Activated CD8-positive, alpha-beta memory T cell treated with anti-CD3 and anti-CD28 coated beads, Interleukin-2, amount 50 U/mL, for 24 hours (primary cell): ENCODE data around the gene FHIT.

Experiments
- DNase-seq: peaks from one replicate; pipeline ENCODE4 v3.0.0-alpha.2; 2020; ENCODE audit errors: extremely low read depth

Gene FHIT

GRCh38 chr3:60841355-60841754, 409.9 kb downstream of the FHIT start:
- DNase-seq = no peak

- DNase-seq = no peak
Observed at GRCh38 chr3:60839246-60839645, 412.0 kb downstream of the FHIT start.

DNA sequence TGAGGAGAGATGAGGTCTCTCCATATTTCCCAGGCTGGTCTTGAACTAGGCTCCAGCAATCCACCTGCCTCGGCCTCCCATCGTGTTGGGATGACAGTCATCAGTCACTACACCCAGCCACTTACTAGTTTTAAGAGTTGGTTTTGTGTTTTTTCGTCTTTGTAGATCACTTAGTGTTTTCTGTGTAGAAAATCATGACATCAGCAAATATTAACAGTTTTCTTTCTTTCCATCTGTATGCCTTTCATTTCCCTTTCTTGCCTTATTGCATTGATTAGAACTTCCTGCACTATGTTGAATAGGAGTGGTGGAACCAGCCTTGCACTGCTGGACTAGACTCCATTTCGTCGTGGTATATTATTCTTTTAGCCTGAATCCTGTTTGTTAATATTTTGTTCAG, 415.5 kb downstream of the FHIT start:
- no peak for DNase-seq

DNA sequence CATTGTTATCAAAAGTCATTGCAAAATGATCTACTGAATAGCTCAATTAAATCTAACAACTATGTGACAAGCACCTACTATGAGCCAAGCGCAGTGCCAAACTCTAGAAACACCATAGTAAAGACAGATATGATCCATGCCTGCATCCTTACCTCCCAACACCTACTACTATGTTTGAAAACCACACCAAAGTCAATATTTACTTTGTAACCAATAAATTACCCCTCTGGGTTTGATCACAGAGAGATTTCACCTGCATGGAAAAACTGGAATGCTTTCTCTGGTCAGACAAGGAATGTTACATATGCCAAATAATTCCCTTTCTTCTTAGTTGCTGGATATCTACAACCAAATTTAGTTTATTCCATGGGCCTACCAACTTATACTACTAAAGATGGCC, 422.2 kb downstream of the FHIT start:
- no peak for DNase-seq

- no peak for DNase-seq
Observed at GRCh38 chr3:60827666-60828065, 423.6 kb downstream of the FHIT start.

DNA sequence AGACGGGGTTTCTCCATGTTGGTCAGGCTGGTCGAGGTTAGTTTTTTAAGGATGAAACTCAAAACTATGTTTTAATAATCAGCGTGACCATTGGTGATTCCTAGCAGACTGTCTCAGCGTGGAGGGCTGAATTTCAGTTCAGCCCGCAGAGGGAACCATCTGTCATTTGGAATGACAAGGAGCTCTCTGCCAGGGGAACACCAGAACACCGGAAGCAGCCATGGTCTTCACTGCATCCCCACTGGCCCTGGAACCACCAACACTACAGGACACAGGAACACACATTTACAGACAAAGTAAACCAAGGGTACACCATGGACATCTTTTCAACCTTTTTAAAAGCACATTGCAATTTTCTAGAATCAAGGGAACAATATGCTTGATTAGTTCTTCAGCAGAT, 424.7 kb downstream of the FHIT start:
- no peak for DNase-seq

GRCh38 chr3:60812502-60812901, 438.8 kb downstream of the FHIT start:
- DNase-seq = no peak

DNA sequence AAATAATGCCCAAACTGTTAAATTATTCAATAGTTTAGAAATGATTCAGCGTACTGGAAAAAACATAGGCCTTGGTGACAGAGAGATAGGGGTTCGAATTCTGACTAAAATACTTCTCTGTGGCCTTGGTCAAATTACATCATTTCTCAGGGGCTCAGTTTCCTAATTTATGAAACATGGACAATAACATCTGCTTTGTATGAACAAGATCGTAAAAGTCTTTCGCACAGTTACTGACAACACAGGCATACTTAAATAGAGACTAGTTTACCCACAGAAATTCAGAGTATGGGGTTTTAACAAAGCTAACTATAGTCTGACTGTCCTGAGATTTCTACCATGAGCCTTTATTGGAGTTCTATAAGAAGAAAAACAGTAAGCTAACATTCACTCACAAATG, 440.4 kb downstream of the FHIT start:
- DNase-seq = no peak

- no peak for DNase-seq
Observed at GRCh38 chr3:60809857-60810610, 441.2 kb downstream of the FHIT start.

GRCh38 chr3:60803216-60804173, 447.8 kb downstream of the FHIT start:
- DNase-seq = no peak

GRCh38 chr3:60801307-60801706, 449.9 kb downstream of the FHIT start:
- DNase-seq = no peak

- DNase-seq = no peak
Observed at GRCh38 chr3:60798456-60798855, 452.8 kb downstream of the FHIT start.

DNA sequence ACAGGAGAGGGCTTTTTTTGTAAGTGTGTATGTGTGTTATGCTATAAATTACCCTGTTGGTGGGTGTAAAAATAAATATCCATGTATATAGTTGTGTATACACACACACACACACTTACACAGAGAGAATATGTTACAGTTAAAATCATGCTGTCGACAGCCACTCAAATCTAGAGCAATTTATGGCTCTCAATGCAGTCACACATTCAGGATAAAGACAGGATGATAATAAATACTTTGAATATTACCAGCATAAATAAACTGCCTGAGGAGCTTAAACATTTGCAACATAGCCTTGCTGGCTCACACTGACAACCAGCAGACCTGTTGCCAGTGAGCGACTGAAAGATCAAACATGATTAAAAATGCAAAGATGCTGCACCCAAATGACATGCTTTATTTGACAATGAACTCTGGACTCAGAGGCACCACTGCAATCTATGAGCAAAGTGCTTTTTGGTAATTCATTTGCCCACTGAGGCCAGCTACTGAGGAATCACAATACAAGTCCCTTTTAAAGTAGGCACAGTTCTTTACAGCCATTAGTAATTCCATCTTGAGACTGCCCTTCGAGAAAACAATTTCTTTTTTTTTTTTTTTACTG, 458.9 kb downstream of the FHIT start:
- DNase-seq = no peak

- DNase-seq = no peak
Observed at GRCh38 chr3:60788185-60788584, 463.1 kb downstream of the FHIT start.

GRCh38 chr3:60781935-60782334, 469.3 kb downstream of the FHIT start:
- DNase-seq = no peak

GRCh38 chr3:60779637-60780036, 471.6 kb downstream of the FHIT start:
- no peak for DNase-seq

GRCh38 chr3:60775985-60776384, 475.3 kb downstream of the FHIT start:
- DNase-seq = no peak

- no peak for DNase-seq
Observed at GRCh38 chr3:60774617-60775016, 476.6 kb downstream of the FHIT start.

DNA sequence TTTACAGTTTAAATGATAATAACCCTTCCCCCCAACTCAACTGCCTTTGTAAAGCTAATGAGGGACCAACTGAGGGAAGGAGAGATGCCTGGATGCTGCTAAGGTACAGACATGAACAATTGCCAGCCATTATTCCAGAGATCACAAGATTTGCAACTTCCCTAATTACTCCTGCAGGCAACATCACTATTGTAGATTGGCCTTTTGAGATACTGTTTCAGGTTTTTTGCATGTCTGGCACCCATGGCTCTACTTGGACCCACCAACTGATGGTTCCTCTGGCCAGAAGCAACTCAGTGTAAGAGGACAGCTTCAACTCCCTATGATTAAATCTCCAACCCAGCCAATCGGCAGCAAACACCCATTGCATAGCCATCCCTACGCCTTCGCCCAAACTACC, 478.7 kb downstream of the FHIT start:
- DNase-seq = no peak

DNA sequence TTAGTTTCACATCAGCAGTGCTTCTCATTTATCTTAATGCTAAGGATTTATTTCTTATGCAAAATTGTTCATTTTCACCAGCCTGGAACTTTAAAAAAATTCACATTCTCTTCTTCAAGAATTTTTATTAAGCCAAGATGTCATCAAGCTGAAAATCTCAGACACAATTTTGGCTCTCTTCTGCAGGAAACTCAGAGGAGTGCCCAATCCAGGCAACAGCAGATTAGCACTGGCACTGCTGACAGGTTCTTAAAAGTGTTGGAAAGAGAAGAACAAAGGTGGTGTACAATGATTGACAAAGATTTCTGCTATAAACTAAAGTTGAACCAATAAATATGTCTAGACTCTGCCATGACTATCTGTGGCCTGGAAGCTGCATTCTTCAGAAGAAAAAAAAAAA, 479.5 kb downstream of the FHIT start:
- DNase-seq = no peak

GRCh38 chr3:60770532-60770931, 480.7 kb downstream of the FHIT start:
- no peak for DNase-seq

DNA sequence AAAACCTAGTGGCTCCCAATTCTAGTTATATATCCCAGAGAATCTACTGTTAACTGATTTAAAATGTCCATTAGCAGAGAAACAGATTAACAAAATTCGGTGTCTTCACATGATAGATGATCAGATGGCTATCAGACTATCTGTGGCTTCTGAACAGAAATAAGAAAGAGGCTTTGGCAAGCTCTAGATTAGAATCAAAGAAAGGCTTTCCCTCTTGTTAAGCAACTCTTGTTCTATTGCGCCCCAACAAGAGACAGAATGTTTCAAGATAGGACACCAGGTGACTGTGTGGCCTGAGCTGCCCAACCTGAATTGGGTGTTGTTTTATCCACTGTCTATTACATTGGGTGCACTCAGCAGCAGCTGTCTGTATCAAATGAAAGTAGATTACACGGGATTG, 483.7 kb downstream of the FHIT start:
- DNase-seq = no peak

- no peak for DNase-seq
Observed at GRCh38 chr3:60765776-60766175, 485.5 kb downstream of the FHIT start.
